Activated gamma-delta T cell treated with Interleukin-2 at 50 U/mL for 16 hours (primary cell): ENCODE data around the gene CDKN1C.
A peak's percentile ranks its signal among the peaks of the same experiment; 100 is the strongest.

Source experiments
- DNase-seq: peaks from one replicate; pipeline ENCODE4 v3.0.0-alpha.2; 2020

CDKN1C gene

DNA sequence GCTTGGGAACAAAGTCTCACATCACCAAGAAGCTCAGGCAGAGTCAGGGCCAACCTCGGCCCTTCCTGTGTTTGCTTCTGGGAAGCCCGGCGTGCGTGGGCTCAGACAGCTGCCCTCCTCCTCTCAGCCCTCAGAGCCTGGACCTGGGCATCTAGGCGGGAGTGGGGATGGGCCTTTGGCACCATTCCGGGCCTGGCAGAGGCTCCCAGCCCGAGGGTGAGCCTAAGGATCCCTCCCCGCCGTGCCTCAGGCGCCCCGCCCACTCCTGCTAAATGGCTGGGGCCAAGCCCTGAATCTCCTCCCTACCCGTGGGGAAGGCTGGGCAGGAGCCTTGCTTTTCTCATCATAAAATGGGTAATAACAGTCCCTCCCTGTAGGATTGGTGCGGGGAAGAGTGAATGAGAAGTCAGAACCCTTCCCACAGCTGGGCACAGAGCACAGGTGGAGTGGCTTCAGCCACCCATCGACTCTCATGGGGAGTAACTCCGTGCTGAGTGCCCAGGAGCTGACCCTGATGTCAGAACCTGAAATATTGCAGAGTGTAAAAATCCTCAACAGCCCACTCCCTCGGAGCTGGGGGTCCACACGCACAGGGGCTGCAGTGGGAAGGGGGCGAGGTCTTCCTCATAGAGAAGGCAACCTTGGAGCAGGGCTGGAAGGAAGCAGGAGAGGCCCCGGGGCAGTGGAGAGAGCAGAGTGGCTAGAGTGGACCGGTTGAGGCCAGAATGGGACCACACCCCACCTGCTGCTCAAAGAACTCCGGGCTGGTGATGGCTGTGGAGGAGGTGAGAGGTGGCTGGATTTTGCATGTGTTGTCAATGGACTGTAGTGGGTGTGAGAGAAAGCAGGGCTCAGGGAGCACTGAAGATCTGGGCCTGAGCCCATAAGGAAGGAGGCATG, 18.8 kb upstream of the CDKN1C start:
- DNase-seq = no peak

DNA sequence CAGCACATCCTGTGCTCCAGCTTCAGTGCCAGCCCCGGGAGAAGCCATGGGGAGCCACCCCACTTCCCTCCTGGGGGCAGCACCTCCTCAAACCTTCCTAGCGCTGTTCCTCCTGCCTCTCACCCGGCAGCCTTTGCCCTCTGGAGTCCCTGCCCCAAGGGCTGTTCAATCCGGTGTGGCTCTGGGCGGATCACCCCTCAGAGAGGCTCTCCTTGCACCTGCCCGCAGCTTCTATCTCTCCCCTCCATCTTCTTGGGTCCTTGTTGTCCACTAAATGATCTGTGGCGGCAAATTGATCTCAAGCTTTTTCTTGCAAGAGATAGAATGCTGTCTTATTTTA, 18.1 kb upstream of the CDKN1C start:
- DNase-seq = no peak

DNA sequence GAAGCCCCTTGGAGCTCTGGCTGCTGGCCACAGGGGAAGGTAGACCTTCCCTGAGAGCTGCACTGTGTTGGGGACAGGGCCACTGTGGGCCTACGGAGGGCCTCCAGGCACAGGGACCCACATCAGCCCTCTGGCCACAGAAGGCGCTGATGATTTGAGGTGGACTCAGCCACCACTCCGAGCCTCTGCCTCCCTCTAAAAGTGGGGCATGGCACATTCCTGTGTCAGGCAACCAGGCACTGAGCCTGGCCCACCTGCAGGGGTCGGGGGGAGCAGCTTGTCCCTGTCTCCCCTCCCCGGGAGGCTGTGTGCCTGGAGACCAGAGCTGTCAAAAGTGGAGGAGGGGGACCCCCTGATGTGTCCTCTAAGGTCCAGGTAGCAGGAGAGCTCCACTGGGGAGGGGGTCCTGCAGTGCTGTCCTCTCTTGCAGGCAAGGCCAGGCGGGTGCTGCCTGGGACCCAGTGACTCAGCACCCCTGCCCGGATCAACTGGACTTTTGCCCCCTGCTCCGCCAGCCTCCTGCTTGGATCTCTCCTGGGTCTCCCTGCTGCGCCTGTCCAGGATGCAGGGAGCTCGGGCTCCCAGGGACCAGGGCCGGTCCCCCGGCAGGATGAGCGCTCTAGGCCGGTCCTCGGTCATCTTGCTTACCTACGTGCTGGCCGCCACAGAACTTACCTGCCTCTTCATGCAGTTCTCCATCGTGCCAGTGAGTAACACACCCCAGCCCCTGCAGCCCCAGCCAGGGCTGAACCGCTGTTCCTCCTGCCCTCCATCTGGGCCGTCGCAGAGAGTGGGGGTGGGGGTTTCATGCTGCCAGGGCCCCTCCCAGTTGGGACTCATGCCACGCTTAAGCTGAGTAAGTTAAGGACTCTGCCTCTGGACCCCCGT, 17.5 kb upstream of the CDKN1C start:
- no peak for DNase-seq

DNA sequence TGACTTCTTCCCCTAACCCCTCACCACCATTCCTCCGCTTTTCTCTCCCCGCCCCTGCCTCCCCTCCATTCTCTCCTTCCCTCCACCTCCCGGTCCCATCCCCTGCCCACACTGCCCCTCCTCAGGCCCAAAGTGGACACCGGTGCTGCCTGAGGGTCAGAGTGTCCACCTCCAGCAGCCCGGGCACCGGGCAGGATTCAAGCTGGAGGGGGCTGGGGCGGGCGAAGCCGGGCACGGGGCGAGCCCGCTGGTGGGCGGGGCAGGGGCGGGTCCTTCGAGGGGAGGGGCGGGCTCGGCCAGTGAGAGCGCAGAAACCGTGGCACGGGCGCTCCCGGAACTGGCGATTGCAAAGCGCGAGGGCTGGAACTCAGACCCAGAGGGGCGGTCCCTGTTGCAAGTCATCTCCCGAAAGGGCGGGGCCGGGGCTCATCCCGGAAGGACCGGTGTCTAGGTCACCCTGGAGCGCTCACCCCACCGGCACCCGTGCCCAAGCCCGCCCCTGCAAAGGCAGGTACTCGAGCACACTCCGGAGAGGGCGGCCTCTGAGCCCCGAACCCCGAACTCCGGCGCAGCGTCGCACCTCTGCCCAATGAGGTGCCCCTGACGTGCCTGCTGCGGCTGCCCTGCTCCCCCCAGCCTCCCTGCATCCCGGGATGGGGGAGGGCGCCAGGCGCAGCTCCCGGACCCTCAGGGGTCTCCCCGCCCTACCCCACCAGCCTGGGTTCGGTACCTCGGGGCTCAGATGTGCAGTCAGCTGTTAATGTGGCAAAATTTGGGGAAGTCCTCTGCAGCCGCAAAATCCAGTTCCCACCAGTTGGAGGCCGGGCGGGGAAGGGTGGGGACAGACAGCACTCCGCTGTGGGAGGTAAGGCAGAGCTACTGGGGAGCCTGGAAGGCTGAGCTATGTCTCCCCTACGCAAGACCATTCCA, 16.5 kb upstream of the CDKN1C start:
- DNase-seq = peak; percentile 87

DNA sequence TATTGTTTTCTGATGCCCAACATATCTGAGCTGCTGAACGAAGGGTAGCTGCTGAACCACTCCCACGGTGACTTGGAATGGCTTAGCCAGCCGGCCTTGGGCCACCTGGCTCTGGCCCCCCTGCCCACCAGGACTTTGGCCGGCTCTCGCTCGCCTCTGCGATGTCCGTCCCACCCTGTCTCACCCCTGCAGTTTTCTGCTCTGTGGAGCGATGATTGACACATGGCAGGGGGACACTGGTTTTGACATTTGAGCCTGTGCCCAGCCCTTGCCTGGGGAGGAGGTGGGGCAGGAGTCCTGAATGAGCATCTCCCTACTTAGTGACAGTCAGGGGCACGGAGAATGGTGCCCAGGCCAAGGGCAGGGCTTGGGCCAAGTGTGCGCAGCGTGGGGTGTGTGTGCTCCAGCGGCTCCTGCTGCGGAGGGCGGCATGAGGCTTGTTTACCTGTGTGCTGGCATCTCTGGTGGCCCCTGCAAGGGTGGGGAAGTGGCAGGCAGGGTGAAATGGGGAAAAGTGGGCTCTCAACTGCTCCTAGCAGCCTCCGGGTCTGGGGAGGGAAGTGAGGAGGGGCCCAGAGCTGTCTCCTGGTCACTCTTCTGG, 15.7 kb upstream of the CDKN1C start:
- DNase-seq = no peak

DNA sequence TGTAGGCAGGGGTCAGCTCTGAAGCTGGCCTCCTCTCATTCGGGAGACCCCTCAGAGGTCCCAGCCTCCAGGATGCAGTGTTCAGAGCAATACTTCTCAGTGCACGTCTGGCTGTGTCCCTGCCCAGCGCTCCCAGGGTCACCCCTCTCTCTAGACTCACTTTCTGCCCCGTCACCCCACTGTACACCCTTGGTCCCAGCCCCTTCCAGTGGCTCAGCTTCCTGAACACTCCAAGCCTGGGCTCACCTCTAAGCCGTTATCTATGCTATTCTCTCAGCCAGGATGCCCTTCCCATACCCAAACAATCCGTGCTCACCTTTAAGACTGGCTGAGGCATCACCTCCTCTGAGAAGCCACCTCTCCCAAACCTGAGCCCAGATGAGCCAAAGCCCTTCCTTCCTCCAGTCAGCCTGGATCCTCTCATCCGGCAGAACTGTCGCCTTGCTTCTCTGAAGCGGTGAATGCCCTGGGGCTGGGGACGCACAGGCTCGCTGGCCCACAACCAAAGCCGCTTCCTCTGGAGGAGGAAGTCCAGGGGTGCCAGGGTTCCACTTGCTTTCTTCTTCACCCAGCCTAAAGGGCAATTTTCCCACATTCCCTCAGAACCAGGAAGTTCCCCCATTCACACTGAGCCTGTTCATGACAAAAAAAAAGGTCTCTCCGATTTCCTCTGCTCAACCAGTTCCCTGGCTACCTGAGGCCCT, 13.7 kb upstream of the CDKN1C start:
- DNase-seq = no peak

DNA sequence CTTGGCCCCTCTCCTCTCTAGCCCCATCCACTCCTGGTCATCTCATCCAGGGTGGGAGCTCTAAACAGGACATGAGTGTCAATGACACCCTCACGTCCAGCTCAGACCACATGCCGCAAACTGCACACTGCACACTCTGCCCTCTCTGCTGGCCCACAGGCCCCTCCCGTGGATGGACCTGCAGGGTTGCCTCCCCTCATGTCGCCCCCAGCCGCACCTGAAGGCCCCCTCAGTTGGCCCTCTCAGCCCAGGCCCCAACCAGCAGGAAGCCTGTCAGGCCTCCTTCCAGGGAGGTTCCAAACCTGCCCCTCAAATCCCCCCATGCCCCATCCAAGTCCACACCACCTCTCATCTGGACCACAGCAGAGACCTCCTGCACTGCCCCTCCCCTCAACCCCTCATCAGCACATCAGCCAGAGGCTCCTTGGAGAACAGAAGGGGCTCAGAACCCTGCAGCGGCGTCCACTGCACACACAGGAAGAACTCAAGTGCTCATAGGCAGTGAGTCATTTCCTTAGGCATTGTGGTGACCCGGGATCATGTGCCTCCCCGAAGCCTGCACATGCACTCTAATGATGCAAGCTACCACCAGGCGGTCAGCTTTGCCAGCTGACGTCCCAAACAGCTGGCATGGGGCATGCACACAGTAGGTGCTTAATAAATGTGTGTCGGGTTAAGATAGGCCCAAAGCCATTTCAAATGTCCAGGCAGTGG, 12.9 kb upstream of the CDKN1C start:
- DNase-seq = peak; percentile 65

DNA sequence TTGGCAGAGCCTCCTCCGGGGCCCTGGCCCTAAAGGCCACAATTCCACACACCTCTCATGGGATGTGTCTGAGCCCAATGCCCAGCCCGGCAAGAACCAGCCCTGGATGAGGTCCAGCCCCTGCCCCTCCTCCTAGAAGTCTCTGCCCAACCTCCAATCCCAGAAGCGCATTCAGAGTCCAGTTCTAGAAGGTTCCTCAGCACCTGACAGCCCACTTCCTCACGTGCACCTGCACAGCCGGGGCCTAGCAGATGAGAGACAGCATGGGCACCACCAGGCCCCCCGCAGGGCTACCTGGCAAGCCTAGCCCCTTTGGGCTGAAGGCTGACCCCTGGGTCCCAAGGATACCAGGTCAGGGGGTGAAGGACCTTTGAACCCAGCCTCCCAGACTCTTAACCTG, 11.5 kb upstream of the CDKN1C start:
- DNase-seq = no peak

DNA sequence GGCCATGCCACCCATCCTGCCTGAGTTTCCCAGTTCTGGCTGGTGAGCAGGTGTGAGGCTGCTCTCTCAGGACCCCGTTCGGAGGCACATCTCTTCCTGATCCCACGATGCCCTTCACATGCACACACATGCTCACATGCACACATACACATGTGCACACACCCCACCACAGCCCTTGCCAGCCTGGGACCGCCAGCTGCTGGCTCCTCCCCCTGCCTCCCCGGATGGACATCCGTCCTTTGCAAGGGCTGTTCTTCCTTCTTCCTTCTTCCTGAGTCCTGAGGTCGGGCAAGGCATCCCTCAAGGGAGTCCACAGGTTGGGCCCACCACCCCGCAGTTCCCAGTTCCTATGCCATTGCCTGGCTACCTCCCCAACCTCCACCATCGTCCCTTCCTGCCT, 10.5 kb upstream of the CDKN1C start:
- no peak for DNase-seq

DNA sequence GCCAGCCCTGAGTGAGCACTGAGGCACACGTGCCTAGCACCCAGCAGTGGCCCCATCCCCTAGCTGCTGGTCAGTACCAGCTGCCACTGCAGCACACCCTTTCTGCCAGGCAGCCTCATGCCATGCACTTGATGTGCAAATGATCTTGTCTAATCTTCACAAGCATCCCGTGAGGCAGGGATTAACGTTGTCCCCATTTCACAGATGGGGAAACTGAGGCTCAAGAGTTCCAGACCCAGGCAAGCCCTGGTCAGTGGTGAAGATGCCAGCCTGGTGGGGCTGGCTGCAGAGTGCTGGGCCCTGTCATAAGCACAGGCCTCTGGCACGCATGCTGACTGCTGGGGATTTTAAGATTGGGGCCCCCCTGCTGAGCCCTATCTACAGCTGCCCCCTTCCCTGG, 8.4 kb upstream of the CDKN1C start:
- DNase-seq = no peak

DNA sequence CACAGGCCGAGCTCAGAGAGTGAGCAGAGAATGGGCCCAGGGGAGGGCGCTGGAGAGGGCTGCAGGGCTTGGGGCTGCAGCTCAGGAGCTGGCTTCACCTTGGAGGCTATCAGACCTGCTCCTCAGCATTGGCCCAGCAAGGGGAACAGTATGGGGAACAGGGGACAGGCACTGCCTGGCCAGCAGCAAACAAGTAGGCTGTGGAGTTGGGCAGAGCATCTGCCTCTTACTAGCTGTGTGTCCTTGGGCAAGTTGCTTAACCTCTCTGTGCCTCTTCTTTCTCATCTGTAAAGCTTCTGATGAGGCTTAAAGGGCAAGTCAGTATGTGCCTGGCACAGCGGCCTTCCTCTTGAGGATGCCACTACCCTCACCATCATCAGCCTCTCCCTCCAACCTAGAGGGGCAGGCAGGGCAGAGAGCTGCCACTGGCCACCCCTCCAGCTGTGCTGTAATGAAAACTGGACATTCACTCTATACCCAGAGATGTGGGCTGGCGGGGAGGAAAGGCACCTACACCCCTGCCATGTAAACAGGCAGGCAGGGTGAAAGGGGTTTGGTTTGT, 7.5 kb upstream of the CDKN1C start:
- peak; percentile 48 for DNase-seq

DNA sequence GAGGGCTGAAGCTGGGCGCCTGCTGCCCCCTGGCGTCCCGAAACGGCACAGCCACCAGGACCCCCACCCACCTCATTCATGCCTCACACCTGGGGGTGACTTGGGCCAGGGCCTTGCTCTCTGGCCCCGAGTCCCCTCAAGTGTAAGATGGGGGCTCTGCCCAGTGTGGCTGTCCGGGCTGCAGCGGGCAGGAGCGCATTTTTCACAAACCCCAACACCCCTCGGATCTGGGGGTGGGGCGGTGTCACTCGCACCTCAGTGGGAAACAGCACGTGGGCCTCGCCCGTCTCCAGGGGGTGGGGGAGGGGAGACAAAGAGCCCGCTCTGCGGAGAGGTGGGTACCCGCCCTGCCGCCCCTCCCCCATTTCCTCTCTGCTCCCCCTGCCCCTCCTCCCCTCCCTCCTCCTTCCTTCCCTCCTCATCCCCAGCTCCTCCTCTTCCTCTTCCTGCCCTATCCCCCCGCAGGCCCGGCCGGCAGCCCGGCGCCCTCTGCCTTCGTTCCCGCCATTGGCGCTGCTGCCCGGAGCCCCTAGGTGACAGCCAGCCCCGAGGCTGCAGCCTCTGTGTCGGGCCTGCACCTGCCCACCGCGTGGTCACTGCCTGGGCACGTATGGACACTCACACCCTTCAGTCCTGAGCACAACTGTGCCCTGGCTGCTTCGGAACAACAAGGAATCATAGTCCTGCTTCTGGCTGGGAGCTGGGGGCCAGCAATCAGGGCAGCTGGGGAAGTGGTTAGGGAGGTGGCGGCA, 6.8 kb upstream of the CDKN1C start:
- DNase-seq = peak; percentile 53

DNA sequence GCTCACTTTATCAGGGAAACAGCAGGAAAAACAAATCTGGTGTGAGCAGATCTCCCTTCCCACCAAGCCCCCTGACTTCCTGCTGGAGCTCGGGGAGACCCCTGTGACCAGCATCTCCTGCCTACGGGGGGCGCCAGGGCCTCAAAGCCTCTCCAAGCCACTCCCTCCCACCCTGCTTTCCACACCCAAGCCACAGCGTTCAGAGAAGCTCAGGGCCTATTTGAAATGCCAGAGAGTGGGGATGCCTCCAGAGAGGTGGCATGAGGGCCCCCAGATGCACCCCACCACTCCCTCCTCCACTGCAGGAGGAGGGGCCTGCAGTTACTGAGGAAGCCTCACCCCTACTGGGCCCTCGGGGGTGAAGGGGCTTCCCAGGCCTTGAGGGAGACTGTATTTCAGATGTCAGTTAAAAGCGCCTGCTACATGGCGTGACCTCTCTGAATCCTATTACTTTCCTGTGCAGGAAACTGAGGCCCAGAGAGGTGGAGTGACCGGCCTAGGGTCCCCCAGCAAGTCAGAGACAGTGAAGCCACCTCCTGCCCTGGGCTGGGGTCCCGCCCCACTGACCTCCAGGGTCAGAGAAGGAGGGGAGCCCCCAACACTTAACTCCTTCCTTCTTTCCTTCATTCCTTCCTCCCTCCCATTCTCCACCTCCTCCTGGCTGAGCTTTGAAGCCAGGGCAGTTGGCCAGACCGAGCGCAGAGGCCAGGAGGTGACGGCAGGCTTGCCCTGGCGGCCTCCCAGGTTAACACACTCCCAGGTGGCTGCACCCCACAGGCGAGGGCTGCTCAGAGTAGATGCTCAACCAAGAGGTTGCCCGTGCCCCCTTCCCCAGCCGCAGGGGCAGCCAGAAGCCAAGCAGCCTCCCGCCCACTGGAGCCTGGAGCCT, 6.0 kb upstream of the CDKN1C start:
- no peak for DNase-seq

DNA sequence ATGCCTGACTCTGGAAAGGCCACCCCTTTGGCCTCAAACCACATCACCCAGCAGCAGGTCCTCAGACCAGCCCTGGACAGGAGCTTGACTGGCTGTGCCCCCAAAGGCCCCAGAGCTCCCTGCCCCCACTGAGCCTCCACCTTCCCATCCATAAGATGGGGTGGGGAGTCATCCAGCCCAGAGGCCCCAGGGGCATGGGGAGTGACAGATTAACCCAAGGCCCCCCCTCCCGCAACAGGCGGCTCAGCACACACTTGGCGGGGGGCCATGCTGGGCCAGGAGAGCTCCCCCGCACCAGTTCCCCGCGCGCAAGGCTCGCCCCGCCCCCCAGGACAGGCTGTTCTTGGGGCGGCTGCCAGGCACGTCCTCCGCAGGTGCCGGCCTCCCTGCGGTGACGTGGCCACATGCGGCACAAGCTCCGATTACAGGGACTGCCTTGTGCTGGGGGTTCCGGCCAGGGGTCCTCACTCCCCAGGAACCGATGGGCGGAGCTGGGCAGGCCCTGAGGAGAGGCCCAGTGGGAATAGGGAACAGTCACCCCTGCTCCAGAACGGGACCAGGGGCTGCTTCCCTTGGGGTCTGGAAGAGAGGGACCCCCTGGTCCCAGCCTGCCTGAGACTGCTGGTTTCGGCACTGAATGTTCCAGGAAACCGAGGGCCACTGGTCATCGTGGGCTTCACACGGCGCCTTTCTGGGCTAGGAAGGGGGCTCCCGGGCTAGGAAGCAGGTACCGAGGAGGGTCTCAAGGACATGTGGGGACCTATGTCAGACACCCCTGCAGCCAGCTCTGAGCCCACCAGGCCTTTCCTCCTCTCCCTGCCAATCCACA, 5.1 kb upstream of the CDKN1C start:
- DNase-seq = no peak

DNA sequence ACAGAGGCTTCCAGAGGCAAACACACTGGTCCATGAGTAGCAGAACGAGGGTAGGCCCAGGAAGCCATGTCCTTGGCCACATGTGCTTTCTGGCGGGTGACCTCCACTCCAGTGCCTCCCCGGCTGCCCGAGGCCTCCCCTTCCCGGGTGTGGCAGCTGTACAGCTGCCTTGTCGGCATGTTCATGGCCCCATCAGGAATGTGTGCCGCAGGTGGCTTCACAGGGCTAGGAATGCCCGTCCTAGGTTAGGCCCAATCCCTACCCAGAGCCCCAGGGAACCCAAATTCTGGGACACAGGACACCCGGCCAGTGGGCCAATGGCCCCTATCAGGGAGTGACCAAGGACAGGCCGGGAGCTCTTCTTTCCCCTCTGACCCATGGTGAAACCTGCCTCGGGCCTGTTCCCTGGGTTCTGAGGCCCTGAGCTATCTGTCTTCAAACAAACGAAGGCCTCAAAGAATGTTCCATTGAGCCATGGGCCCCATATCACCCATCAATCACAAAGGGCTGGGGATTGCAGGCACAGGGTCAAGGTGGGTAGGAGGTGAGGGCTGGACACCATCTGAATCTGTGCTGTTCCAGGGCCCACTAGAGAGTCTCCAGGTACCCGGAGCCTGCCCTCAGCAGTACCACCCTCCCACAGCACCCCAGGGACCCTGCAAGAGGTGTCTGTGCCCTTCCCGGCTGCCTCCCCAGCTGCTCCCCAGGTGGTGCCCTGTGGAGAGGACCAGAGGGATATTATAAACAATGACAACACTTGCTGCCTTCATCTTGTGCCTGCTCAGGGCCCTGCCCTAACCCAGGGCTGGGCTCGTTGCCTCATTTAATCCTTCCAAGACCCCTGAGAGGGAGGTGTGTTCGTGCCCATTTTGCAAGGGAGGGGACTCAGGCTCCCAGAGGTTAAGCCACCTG, 4.0 kb upstream of the CDKN1C start:
- no peak for DNase-seq

DNA sequence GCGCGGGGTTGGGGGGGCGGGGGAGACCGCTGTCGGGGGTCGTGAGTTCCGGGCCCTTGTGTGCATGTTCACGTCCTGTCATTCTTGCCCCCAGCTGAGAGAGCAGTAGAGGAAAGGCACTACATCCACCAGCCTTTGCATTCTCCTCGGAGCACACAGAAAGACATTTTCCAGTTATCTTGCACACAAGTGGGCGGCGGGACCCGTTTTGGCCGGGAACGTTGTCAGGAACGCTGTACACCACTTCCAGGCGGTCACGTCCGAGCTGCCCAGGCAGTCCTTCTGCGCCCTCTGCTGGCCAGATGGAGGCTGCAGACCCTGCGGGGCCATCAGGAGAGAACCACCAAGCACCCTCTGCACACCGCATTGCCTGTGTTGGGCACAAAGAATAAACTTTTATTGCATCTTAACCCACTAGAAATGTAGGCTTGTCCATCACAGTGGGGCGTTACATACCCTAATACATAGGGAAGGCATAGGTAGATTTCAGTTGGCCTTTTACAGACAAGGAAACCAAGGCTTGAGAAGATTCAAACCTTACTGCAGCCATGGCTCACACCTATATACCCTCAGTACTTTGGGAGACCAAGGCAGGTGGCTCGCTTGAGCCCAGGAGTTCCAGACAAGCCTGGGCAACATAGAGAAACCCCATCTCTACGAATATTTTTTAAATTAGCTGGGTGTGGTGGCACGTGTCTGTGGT, 2.8 kb upstream of the CDKN1C start:
- peak; percentile 88 for DNase-seq
